SIG-M5 (cell line): ENCODE results near the gene THRA.
A peak's percentile ranks its signal among the peaks of the same experiment; 100 is the strongest.

Experiments used
- DNase-seq: peaks from one replicate; lab custom pipeline; 2025; lab: John Stamatoyannopoulos, UW

THRA gene

DNA sequence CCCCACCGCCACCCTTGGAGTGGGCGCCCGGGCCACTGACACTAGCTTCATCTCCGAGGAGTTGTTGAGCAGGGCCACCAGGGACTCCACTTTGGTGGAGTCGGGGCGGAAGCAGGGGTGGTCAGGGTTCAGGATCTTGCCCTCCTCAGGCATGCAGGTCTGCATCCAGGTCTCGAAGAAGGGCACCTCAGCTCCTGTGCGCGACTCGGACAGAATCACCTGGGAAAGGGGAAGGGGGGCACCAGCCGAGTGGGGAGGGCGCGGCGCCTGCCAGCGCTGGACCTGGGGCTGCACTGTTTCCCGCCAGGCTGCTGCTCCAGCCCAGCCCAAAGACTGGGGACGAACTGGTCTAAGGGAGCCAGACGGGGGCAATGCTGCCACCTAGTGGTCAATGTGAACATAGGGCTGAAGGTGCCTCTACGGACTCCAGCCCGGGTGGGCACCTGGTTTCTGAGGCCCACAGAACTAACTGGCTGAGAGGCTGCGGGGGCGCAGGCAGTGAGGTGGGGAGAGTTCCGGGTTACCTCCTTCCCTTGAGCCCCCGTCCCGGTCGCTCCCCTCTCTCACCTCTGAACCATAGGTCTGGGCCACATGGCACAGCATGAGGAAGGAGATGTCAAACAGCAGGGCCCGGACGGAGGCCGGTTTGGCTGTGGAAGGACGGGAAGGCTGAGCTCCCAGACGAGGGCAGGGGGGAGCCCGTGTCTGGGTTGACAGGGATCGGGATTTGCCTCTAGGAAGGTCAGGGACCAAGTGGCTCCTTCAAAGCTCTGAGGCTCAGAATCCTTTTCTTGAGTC lies 35.8 kb upstream of the THRA start:
- DNase-seq: no peak

DNA sequence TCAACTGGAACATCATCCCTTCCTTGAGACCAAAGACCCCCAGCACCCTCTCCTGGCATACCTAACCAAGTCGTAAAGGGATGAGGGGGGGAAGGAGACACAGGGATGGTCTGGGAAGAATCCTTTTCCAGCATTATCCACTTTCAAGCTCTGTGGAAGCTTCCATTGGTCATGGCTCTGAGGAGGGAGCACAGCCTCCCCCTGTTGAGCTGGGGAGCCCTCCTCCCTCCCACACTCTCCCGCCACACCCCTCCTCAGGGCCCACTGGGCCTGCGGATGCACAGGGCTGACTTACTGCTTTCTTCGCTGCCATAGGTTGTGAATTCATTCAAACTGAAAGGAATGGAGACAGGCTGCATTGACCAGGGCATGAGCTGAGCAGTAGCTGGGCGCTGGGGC lies 35.2 kb upstream of the THRA start:
- DNase-seq: no peak

DNA sequence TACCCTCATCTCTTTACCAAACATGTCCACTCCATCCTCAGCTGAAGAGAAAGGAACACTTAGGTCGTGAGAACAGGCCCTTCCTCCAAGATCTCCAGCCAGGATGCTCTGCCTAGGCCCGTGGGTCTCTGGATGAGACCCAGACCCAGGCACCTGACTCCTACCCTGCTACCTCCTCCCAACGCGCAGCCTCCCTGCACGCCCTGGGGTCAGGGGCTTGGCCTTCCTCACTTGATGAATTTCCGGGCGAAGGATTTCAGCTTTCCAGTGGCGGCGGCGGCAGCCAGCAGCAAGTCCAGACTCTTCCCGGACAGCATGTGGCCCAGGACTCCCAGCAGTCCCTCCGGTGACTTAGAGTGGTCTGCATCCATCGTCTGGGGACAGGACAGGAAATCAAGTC lies 34.2 kb upstream of the THRA start:
- no peak for DNase-seq

DNA sequence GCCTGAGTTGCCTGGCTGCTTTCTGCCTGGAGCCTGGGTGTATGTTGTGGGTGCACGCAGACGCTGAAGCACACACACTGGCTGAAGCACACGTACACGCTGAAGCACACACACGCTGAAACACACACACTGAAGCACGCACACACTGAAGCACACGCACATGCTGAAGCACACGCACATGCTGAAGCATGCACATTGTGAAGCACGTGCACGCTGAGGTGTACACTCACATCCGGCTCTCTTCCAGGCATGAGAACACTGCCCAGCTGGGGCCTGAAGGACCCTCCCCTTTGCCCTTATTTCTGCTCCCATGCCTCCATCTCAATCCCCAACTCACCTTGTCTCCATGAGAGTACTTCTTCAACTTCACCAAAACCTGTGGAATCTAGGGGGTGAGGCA lies 31.1 kb upstream of the THRA start:
- no peak for DNase-seq

DNA sequence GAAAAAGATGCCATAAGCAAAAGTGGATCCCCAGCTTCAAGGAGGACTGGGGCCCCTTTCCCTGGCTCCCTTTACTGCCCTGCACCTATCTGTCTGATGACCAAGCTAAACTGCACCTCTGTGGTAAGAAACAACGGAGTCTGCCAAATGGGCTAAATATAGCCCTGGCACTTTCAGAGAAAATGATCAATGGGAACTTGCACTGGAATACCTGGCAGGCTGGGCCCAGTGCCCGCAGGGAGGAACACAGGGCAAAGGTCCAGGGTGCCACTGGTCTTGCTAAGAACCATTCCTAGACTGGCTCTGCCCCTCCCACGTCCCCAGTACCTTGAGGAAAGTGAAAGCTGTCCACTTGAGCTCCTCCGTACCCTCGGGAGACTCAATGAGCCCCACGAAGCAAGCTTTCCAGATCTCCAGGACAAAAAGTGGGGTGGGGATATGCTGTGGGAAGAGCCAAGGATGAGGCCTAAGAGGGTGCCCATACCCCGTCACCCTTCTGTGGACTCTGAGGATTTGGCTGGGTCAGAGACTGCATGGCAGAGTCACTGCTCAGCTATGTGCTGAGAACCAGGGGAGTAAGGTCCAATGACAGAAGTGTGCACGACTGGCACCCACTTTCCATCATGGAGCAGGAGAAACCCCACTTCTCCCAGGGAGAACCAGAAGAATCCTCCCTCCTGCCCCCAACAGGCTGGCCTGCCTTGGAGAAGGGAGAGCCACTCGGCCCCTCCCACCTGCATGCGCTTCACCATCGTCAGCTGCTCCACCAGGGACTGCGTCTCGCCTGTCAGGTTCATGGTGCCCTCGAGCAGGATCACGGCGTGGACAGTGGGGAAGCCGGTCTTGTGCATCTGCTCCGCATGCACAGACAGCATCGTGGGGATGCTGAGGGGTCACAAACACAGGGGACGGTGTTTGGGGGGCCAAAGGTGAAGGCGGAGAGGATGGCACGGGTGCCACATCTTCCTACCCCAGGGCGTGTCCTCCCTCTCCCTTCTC lies 30.1 kb upstream of the THRA start:
- DNase-seq: no peak

DNA sequence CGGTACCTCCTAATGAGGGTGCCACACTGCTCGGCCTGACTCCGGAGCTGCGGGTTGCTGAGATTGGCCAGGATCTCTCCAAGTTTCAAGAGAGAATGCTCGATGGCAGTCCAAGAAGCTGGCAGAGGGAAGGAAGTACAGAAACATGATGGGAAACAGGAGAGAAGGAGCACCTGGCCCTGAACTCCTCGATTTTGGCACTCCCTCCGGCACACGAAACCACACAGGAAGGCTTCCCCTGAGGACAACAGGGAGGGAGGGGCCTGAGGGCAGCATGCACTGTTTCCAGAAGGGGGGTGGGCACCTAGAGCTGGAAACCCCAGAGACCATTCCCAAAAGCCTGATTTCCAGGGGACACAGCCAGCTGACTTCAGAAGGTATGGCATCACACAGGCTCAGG lies 29.4 kb upstream of the THRA start:
- no peak for DNase-seq

DNA sequence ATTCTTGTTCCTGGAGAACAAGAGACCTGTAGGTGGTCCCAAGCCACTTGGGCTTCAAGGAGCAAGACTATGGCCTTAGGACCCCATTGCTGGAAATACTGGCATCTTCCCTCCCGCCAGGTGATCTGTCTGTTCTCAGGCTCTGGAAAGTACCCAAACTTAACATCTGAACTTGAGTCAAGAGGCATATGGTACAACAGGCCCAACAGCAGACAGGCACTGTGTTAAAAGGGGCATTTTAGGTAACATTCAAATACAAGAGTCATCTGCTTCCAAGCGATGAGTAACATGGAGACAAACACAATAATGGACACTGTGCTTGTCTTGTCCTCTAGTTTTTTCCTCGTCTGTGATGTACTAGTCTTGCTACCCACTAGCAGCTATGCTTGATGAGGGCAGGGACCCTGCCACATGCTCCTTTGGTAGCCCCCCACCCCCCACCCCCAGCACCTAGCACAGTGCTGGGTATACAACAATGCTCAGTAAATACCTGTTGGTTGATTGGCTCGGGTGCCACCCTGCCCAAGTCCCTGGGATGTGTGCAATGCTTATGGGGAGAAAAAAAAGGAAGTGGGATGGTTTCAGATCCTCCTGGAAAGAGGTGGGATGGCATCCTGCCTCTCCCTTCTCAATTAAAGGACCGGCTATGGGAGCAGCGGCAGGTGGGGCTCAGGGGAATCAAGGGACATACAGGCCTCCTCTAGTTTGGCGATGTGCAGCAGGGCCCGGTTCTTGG lies 28.2 kb upstream of the THRA start:
- no peak for DNase-seq

DNA sequence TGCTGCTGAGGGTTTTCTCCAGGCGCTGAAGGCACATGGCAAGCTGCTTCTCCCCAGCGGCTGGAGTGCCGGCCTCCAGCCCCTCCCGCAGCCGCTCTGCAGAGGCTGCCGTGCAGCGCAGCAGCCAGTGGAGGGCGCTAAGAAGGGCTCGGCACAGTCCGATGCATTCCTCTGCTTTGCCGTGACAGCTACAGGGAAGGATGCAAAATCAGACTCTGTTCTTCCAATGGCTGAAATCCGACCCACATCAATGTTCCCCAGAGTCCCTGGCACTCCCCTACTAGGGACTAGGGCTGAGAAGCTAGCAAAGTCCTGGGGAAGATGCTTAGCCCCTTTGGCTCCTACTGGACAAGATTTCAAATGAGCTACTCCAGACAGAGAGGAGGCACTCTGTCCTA lies 27.6 kb upstream of the THRA start:
- no peak for DNase-seq

DNA sequence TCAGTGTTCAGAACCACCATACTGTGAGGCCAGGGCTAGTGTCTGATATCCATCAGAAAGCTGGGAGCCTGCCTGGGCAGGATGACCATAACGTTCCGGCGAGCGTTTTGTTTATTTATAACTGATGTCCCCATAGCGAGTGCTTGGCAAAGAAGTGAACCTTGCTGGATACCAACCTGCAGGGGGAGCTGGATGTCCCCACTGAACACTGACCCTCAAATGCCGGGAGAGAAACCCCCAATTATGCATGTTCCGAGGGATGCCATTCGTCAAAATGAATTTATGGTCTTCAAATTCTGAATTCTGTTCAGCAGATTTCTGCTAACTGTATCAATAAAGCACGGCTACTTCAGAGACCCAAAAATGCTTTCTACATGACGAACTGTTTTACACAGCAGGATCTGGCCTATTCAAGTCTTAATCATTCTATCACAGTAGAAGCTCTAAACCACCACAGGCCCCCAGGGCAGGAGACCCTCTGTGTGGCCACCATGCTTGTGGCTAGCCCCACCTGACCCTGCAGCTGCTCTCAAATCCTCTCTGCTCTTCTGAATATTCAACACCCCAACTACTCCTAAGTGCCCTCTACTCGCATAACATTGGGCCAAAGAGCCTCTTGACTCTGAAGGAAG lies 23.8 kb upstream of the THRA start:
- no peak for DNase-seq

DNA sequence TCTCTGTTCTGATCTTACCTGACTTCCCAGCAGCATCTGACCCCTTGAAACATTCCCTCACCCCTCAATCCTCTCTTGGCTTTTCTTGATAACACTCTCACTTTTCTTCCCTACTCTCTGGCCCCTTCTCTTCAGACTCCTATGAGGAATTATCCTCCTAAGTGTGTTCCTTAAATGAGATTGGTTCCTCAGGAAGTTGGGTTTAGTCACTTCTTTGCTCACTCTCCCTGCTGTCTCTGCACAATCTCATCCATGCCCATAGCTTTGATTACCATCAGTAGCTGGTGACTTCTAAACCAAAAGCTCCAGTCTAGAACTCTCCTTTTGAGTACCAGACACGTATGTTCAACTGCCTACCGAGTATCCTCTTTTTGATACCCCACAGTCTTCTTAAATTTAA lies 21.6 kb upstream of the THRA start:
- no peak for DNase-seq

DNA sequence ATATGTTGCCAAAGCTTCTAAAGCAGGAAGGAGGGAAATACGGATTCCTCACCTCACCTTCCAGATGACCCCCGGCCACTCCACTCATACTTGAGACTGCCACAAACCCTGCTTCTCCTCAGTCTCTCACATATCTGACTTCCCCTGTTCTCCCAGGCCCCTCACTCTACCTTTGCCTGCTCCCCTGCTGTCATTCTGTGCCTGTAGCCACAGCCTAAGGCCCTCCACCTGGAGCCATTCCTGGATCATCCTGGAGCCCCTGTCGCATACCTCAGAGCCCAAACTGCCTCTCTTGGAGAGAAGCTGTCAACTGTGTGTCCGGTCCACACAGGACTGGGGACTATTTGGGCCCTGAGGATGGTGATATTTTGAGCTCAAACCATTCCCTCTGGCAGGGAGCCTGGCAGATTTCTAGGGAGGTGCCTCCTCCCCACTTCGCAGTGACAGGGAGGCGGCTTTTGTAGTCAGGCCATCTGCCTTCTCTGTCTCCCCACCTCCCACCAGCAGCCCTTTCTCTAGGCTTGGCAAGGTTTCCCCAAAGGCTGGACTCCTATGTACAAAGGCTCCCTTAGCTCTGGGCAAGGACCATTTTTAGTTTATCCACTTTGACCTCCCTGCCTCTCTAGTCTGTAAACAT lies 6.3 kb upstream of the THRA start:
- no peak for DNase-seq

DNA sequence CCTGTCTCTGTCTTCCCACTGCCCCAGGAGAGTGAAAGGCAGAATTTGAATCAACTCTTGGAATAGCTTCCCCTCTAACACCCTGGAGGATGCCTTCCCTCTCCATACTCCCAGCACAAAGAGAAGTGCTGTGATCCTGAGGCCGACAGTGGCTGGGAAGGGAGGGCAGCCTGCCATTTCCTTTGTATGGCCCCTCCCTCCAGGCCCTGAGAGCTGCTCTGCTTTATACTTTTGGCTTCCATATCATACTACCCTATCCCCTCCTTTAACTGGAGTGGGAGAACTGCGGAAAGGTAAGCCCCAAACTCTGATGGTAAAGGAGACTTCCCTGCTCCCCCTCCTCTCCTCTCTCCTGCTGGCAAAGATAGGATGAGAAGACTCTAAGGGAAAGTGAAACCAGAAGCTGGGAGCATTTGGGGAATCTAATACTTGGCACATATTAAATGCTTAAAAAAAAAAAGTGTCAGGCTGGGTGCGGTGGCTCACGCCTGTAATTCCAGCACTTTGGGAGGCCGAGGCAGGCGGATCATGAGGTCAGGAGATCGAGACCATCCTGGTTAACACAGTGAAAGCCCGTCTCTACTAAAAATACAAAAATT lies 4.5 kb upstream of the THRA start:
- DNase-seq: no peak

DNA sequence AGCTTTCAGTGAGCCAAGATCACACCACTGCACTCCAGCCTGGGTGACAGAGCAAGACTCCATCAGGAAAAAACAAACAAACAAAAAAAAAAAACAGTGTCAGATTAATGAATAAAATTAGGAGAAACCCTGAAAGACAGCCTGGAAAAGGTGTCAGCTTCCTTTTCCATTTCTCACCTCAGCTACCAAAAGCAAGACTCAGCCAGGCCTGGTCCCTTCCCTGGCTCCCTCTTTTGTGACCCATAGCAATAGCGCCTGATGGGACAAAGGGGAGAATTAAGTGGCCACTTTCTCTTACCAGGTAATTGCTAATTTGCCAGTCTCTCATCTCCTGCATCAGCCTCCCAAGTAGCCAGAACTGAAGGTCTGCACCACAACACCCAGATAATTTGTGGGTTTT lies 3.9 kb upstream of the THRA start:
- DNase-seq: no peak

DNA sequence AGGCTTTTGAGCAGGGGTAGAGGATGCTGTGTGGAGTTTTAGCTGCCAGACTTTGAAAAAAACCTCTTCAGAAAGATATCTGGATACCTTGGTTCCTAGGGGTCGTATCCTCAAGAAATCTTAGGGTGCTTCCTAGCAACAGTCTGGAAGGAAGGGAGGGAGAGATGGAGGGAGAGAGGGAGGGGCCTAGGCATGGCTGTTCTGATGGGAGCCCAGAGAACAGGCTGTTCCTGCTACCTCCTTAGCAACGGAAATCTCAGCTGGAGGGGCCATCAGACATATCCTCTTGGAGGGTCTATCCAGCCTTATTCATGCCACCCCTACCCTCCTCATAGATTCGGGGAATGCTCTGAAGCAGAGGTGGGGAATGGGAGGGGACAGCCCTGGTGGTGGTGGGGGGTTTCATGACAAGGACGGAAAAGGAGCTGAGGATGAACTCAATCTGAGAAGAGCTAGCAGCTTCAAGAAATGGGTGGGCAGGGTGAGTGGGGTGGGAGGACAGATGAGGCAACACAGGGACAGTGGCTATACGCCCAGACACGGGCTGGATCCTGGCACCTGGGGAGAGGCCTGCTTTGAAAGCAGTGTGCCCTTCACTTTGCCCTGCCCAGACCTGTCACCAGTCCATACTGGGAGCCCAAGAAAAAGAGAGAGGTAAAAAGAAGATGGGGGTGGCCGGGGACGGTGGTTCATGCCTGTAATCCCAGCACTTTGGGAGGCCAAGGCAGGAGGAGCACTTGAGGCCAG lies 2.9 kb upstream of the THRA start:
- no peak for DNase-seq

DNA sequence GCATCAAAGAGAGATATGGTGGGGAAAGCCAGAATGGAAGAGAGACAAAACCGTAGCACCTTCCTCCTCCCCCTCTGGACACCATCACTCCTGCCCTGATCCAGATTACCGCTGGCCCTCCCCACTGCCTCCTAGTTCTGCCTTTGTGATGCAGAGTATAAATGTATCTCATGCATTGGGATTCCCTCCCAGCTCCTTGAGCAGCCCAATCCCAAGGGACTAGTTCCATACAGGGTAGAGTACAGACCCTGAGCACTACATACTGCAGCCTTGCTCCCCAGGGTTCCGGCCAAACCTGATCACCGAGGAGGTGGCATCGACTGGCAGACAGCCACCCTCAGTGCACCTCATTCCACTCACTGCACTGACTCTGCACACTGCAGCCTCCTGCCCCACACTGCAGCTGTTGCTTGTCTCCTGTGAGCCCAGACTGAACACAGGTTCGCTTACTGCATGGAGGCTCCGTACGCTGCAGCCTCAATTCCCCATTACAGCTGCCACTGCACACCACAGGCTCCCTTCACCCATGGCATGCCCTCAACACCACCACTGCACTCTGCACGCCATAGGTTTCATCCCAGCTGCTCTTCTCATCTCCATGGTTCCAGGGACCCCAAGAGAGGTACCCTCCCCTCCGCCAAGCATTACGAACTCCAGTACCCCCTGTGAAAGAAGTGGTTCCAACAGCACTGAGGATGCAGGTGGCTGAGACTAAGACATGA lies 1.7 kb upstream of the THRA start:
- no peak for DNase-seq

DNA sequence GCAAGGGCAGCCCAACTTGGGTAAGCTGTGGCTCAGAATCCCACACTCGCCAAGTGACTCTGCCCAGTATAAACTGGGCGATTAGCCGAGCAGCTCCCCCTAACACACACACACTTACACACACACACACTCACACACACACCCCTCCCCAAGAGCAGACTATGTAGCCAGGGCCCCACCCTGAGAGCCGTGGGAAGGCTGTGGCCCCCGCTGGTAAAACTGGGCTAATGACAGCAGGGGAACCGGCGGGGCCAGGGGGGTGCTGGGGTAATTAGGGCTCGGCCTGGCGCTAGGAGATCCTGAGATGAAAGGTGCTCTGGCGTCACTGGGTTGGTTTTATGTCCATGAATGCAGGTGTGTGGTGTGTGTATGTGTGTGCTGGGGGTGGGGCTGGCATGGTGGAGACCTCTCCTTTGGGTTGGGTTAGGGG lies 1.1 kb upstream of the THRA start:
- DNase-seq: no peak

DNA sequence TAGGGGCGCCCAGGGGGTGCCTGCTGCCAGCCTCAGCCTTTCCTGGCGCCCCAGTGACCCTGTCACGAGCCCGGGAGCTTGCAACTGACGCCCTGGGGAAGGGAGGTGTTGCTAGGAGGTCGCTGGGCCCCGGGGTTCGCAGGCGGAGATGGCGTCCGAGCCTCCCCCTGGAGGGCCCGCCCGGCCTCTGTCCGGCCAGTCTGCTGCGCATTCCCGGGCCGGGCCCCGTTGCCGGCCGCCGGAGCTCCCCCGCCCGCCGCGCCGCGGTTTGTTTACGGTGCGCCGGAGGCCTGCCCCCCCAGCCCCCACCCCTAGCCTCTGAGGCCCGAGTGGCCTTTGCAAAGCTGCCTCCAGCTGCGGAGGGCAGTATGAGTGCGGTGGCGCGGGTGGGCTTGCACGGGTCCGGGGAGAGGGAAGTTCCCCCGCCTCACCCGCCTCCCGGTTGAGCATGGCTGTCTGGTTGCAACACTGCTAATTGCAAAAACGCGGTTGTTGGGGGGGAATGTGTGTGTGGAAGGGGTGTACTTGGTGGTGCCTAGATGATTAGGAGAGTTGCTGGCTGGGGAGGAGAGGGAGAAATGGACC lies 514 bp downstream of the THRA start:
- DNase-seq: peak; percentile 26

DNA sequence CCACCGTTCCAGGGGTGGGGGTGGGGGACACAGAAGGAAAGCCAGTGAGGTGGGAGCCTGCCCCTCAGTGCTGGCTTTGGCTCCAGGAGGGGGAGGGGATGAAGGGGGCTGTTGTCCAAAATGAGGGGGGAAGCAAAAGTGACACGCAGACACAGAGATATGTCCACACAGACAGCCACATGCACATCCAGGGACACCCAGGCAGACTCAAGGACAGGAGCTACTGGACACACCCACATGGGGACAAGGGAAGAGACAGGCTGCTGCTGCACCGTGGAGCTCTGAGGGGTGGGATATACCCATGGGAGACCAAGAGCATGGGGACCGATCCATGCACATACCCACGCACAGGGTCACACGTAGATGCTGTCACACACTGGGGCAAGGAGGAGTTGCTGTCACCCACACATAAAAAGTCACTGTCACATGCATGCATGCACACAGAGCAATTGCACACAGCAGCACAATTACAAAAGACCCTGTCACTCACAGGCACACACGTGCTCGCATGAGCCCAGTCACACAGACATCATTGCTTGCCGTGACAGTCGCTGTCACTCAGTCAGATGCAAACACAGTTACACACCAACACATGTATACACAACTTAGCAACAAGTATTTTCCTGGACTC lies 1.3 kb downstream of the THRA start:
- DNase-seq: no peak
